OCI-LY7 (cell line): Measurements from ENCODE around the gene ALG14. TPM values are rescaled to one million over a fixed set of nuclear protein-coding genes. Genes with fewer than 3 reads are reported as not detected.

Source experiments
- BruUV-seq: library from RNA; stranded (reverse); fragments of 400-500 nt; replicated peaks from 2 replicates; lab custom pipeline; 2021; lab: Mats Ljungman, UMichigan
- CTCF ChIA-PET: fragments of 300-600 bp; sonication (Branson Sonifier 250); formaldehyde crosslinking; loops from one replicate; lab custom pipeline; 2022; ENCODE audit warnings: antibody characterized with exemption; ENCODE audit not compliant: unreplicated experiment; lab: Charles Lee
- POLR2A ChIA-PET: fragments of 300-600 bp; sonication (Branson Sonifier 250); formaldehyde crosslinking; loops from one replicate; lab custom pipeline; 2022; ENCODE audit warnings: antibody characterized with exemption; lab: Charles Lee
- DNase-seq: peaks from one replicate; pipeline ENCODE4 v3.0.0-alpha.2; 2015; ENCODE audit warnings: low spot score
- H2AFZ ChIP-seq: fragments of 200-600 bp; sonication (generic), shearing (Covaris generic); 2 replicates; pipeline ENCODE4 v1.6.1; 2014; ENCODE audit warnings: mild to moderate bottlenecking, antibody characterized with exemption, low read length, moderate library complexity
- H3K27ac ChIP-seq: fragments of 200-600 bp; sonication (generic); 2 replicates; pipeline ENCODE4 v1.5.1; 2014; ENCODE audit warnings: mixed run types, low read depth, mild to moderate bottlenecking, moderate library complexity, low read length, inconsistent platforms; ENCODE audit not compliant: poor library complexity, severe bottlenecking
- H3K36me3 ChIP-seq: fragments of 200-600 bp; sonication (generic); 2 replicates; pipeline ENCODE4 v1.6.1; 2014; ENCODE audit warnings: mild to moderate bottlenecking, antibody characterized with exemption, low read length, moderate library complexity, mixed read lengths; ENCODE audit not compliant: insufficient read depth
- H3K4me1 ChIP-seq: fragments of 200-600 bp; sonication (generic); 2 replicates; pipeline ENCODE4 v1.5.1; 2014; ENCODE audit warnings: mild to moderate bottlenecking, low read length; ENCODE audit not compliant: insufficient read depth, poor library complexity, severe bottlenecking
- H3K4me2 ChIP-seq: fragments of 200-600 bp; sonication (generic); 2 replicates; pipeline ENCODE4 v1.6.1; 2014; ENCODE audit warnings: mild to moderate bottlenecking, low read length
- H3K4me3 ChIP-seq: fragments of 200-600 bp; sonication (generic); 2 replicates; pipeline ENCODE4 v1.5.1; 2014; ENCODE audit warnings: mild to moderate bottlenecking, low read depth, low read length; ENCODE audit not compliant: poor library complexity, severe bottlenecking
- H3K79me2 ChIP-seq: fragments of 200-600 bp; sonication (generic); 2 replicates; pipeline ENCODE4 v1.6.1; 2016; ENCODE audit warnings: low read depth, mild to moderate bottlenecking, low read length, moderate library complexity, mixed read lengths; ENCODE audit not compliant: insufficient read depth
- H3K9me2 ChIP-seq: fragments of 200-600 bp; sonication (generic); 2 replicates; pipeline ENCODE4 v1.6.1; 2016; ENCODE audit warnings: mild to moderate bottlenecking, low read length, mixed read lengths; ENCODE audit not compliant: insufficient read depth
- H3K9me3 ChIP-seq: fragments of 200-600 bp; sonication (generic); 2 replicates; pipeline ENCODE4 v1.6.1; 2014; ENCODE audit warnings: mild to moderate bottlenecking, mixed run types, low read length, mixed read lengths
- H4K20me1 ChIP-seq: fragments of 200-600 bp; sonication (generic); 2 replicates; pipeline ENCODE4 v1.6.1; 2014; ENCODE audit warnings: mild to moderate bottlenecking, antibody characterized with exemption, low read length, moderate library complexity, mixed read lengths; ENCODE audit not compliant: insufficient read depth
- CTCF ChIP-seq: fragments of 200-600 bp; sonication (generic); conservative IDR thresholded peaks from 2 replicates; pipeline ENCODE4 v1.5.1; 2014; ENCODE audit warnings: mild to moderate bottlenecking, antibody characterized with exemption, low read length, moderate library complexity, mixed read lengths
- EZH2phosphoT487 ChIP-seq: fragments of 200-600 bp; sonication (generic); IDR thresholded peaks from 2 replicates; pipeline ENCODE4 v1.6.1; 2018; ENCODE audit warnings: low read depth, borderline replicate concordance, mild to moderate bottlenecking, mixed run types, antibody characterized with exemption, low read length, moderate library complexity, mixed read lengths
- intact Hi-C: fragments of 100-400 bp; cut with micrococcal nuclease; formaldehyde crosslinking; loops from one replicate; pipeline ENCODE4 v1.10.0; 2022; ENCODE audit not compliant: unreplicated experiment
- total RNA-seq, 2 experiments: library from RNA; depleted of rRNA in 1 of 2; stranded (reverse); fragments of >200 nt in 1 of 2; shearing (Covaris generic) in 1 of 2; gene quantifications; 2 replicates each; pipeline ENCODE4 v1.2.3, GENCODE V29; 2014 to 2022

Gene ALG14
- total RNA-seq, 2 experiments from 2014 or later: 1.6 to 8.3 TPM

- ChIA-PET POLR2A (no interaction called here), CTCF (no interaction called here)
Measured at GRCh38 chr1:94980582-94981574, 91.9 kb downstream of the ALG14 start.

GRCh38 chr1:94979656-94980581, 92.8 kb downstream of the ALG14 start:
- H3K9me3 ChIP-seq: no peaks in the 10 kb centered on the region
- no peak overlapping the region for H2AFZ ChIP-seq
- intact Hi-C loops: no loop called here
- TF ChIP-seq EZH2phosphoT487 (no peak), CTCF (no peak)
- POLR2A ChIA-PET: interaction anchor here (0.6 to 0.8 kb wide), 5 partner anchors 17 to 568 kb away, joined by 3 to 11 read pairs (median 5); no protein-coding TSS in a partner anchor
- no peak for DNase-seq
- CTCF ChIA-PET: no interaction called here
- H3K4me1 ChIP-seq: peaks cover 21% of the 10 kb centered on the region
- H3K9me2 ChIP-seq: no peaks in the 10 kb centered on the region
- H4K20me1 ChIP-seq: no peaks in the 10 kb centered on the region
- no peak overlapping the region for H3K4me3 ChIP-seq
- peak overlapping the region; percentile 25 for H3K27ac ChIP-seq
- no TSS peak for BruUV-seq
- H3K79me2 ChIP-seq: no peaks in the 10 kb centered on the region
- 0 out of 2 replicates have a peak overlapping the region, but pooled peaks have one; percentile 0 for H3K4me2 ChIP-seq
- no peaks in the 10 kb centered on the region for H3K36me3 ChIP-seq

More at GRCh38 chr1:94980582-94981574, 91.9 kb downstream of the ALG14 start:
- no peak overlapping the region for H3K27ac ChIP-seq
- peaks cover 21% of the 10 kb centered on the region for H3K4me1 ChIP-seq
- no peaks in the 10 kb centered on the region for H3K9me3 ChIP-seq
- no peak overlapping the region for H3K4me2 ChIP-seq
- no peak for DNase-seq
- TF ChIP-seq EZH2phosphoT487: no peak
- TF ChIP-seq CTCF: no peak
- H3K36me3 ChIP-seq: no peaks in the 10 kb centered on the region
- intact Hi-C loops: no loop called here
- no peaks in the 10 kb centered on the region for H4K20me1 ChIP-seq
- no peaks in the 10 kb centered on the region for H3K79me2 ChIP-seq
- H2AFZ ChIP-seq: no peak overlapping the region
- BruUV-seq: no TSS peak
- H3K9me2 ChIP-seq: no peaks in the 10 kb centered on the region
- H3K4me3 ChIP-seq: no peak overlapping the region
